Activated CD4-positive, alpha-beta T cell treated with anti-CD3 and anti-CD28 coated beads, Interleukin-2, amount 10 ng/mL, durations not matched to agents 24 days and 14 days (primary cell): ENCODE data around the gene ECT2L. TPM values are rescaled to one million over a fixed set of nuclear protein-coding genes. Genes with fewer than 3 reads are reported as not detected.
"Not testable (repeated sequence)": the region's sequence is repeated elsewhere in the genome, so short reads cannot be mapped to it uniquely, and the experiment has no call there.

Experiments used
- DNase-seq: peaks from one replicate; pipeline ENCODE4 v3.0.0; 2022
- H3K27ac Mint-ChIP-seq: one replicate; pipeline ENCODE4 v1.8.0; 2022; ENCODE audit warnings: mild to moderate bottlenecking, mixed read lengths
- H3K27me3 Mint-ChIP-seq: one replicate; pipeline ENCODE4 v1.8.0; 2022; ENCODE audit warnings: mixed read lengths
- H3K36me3 Mint-ChIP-seq: one replicate; pipeline ENCODE4 v1.8.0; 2022; ENCODE audit warnings: low read depth, mild to moderate bottlenecking, mixed read lengths
- H3K4me1 Mint-ChIP-seq: one replicate; pipeline ENCODE4 v1.8.0; 2021; ENCODE audit warnings: mixed read lengths
- H3K4me3 Mint-ChIP-seq: one replicate; pipeline ENCODE4 v1.8.0; 2022; ENCODE audit warnings: mild to moderate bottlenecking, moderate library complexity, mixed read lengths
- H3K9me3 Mint-ChIP-seq: one replicate; pipeline ENCODE4 v1.8.0; 2021; ENCODE audit warnings: mixed read lengths
- intact Hi-C: fragments of 100-400 bp; cut with micrococcal nuclease; formaldehyde crosslinking; loops from one replicate; pipeline ENCODE4 v1.15.1; 2023
- total RNA-seq: library from RNA; stranded (reverse); gene quantifications from 2 replicates; pipeline ENCODE4 v1.2.3, GENCODE V29; 2022

Gene ECT2L
- total RNA-seq, 1 donor from 2014 or later, result not detected

- Mint-ChIP-seq H3K36me3 (peaks cover 47% of the 10 kb centered on the region), H3K27me3 (no peaks in the 10 kb centered on the region), H3K9me3 (no peaks in the 10 kb centered on the region), H3K27ac (no peak overlapping the region), H3K4me3 (no peak overlapping the region), H3K4me1 (no peaks in the 10 kb centered on the region)
- no peak for DNase-seq
- intact Hi-C loops, result no loop called here
These were observed 111.3 kb downstream of the ECT2L start for GRCh38 chr6:138907167-138907566.

GRCh38 chr6:138909511-138909910, 113.6 kb downstream of the ECT2L start:
- Mint-ChIP-seq H3K4me3 (no peak overlapping the region), H3K27ac (no peak overlapping the region), H3K4me1 (no peaks in the 10 kb centered on the region), H3K27me3 (no peaks in the 10 kb centered on the region), H3K9me3 (no peaks in the 10 kb centered on the region), H3K36me3 (peaks cover 52% of the 10 kb centered on the region)
- intact Hi-C loops, result no loop called here
- DNase-seq, result no peak

- no peaks in the 10 kb centered on the region for H3K27me3 Mint-ChIP-seq
- peaks cover 54% of the 10 kb centered on the region for H3K36me3 Mint-ChIP-seq
- no peak overlapping the region for H3K4me3 Mint-ChIP-seq
- intact Hi-C loops, result no loop called here
- no peak for DNase-seq
- no peaks in the 10 kb centered on the region for H3K4me1 Mint-ChIP-seq
- no peak overlapping the region for H3K27ac Mint-ChIP-seq
- H3K9me3 Mint-ChIP-seq, result no peaks in the 10 kb centered on the region
These were observed 114.1 kb downstream of the ECT2L start for GRCh38 chr6:138909975-138910374.

GRCh38 chr6:138912308-138912707, 116.4 kb downstream of the ECT2L start:
- Mint-ChIP-seq H3K9me3 (no peaks in the 10 kb centered on the region), H3K36me3 (peaks cover 54% of the 10 kb centered on the region), H3K4me1 (no peaks in the 10 kb centered on the region), H3K27me3 (no peaks in the 10 kb centered on the region), H3K4me3 (no peak overlapping the region), H3K27ac (no peak overlapping the region)
- intact Hi-C loops, result no loop called here
- no peak for DNase-seq

- intact Hi-C loops, result no loop called here
- no peak overlapping the region for H3K27ac Mint-ChIP-seq
- no peak overlapping the region for H3K4me3 Mint-ChIP-seq
- no peak for DNase-seq
- H3K4me1 Mint-ChIP-seq, result no peaks in the 10 kb centered on the region
- H3K36me3 Mint-ChIP-seq, result peaks cover 52% of the 10 kb centered on the region
- no peaks in the 10 kb centered on the region for H3K9me3 Mint-ChIP-seq
- H3K27me3 Mint-ChIP-seq, result no peaks in the 10 kb centered on the region
These were observed 118.8 kb downstream of the ECT2L start for GRCh38 chr6:138914701-138915100.

- peaks cover 1% of the 10 kb centered on the region for H3K4me1 Mint-ChIP-seq
- intact Hi-C loops, result no loop called here
- no peak overlapping the region for H3K4me3 Mint-ChIP-seq
- peaks cover 25% of the 10 kb centered on the region for H3K36me3 Mint-ChIP-seq
- H3K9me3 Mint-ChIP-seq, result no peaks in the 10 kb centered on the region
- no peak overlapping the region for H3K27ac Mint-ChIP-seq
- DNase-seq, result no peak
- no peaks in the 10 kb centered on the region for H3K27me3 Mint-ChIP-seq
These were observed 125.0 kb downstream of the ECT2L start for GRCh38 chr6:138920906-138921305.

- H3K27me3 Mint-ChIP-seq, result no peaks in the 10 kb centered on the region
- intact Hi-C loops, result no loop called here
- H3K4me1 Mint-ChIP-seq, result peaks cover 1% of the 10 kb centered on the region
- no peaks in the 10 kb centered on the region for H3K9me3 Mint-ChIP-seq
- no peak overlapping the region for H3K4me3 Mint-ChIP-seq
- H3K27ac Mint-ChIP-seq, result no peak overlapping the region
- no peak for DNase-seq
- H3K36me3 Mint-ChIP-seq, result peaks cover 24% of the 10 kb centered on the region
These were observed 127.7 kb downstream of the ECT2L start for GRCh38 chr6:138923561-138923960.

- DNase-seq, result no peak
These were observed 129.9 kb downstream of the ECT2L start for GRCh38 chr6:138925806-138926205.

GRCh38 chr6:138926579-138926978, 130.7 kb downstream of the ECT2L start:
- Mint-ChIP-seq H3K9me3 (no peaks in the 10 kb centered on the region), H3K27me3 (no peaks in the 10 kb centered on the region), H3K27ac (no peak overlapping the region), H3K4me1 (peaks cover 4% of the 10 kb centered on the region), H3K36me3 (peaks cover 18% of the 10 kb centered on the region), H3K4me3 (no peak overlapping the region)
- no peak for DNase-seq
- intact Hi-C loops, result no loop called here

More at GRCh38 chr6:138925806-138926205, 129.9 kb downstream of the ECT2L start:
- no peak overlapping the region for H3K4me3 Mint-ChIP-seq
- H3K36me3 Mint-ChIP-seq, result peaks cover 20% of the 10 kb centered on the region
- H3K9me3 Mint-ChIP-seq, result no peaks in the 10 kb centered on the region
- H3K27ac Mint-ChIP-seq, result no peak overlapping the region
- intact Hi-C loops, result no loop called here
- peaks cover 1% of the 10 kb centered on the region for H3K4me1 Mint-ChIP-seq
- no peaks in the 10 kb centered on the region for H3K27me3 Mint-ChIP-seq

GRCh38 chr6:138931660-138932059, 135.8 kb downstream of the ECT2L start:
- no peak for DNase-seq
- peaks cover 3% of the 10 kb centered on the region for H3K9me3 Mint-ChIP-seq
- H3K27ac Mint-ChIP-seq, result no peak overlapping the region
- H3K4me3 Mint-ChIP-seq, result no peak overlapping the region
- H3K27me3 Mint-ChIP-seq, result no peaks in the 10 kb centered on the region
- peaks cover 8% of the 10 kb centered on the region for H3K4me1 Mint-ChIP-seq
- intact Hi-C loops, result no loop called here
- peaks cover 25% of the 10 kb centered on the region for H3K36me3 Mint-ChIP-seq

- H3K9me3 Mint-ChIP-seq, H3K27me3 Mint-ChIP-seq, H3K4me3 Mint-ChIP-seq, H3K27ac Mint-ChIP-seq, H3K4me1 Mint-ChIP-seq, DNase-seq, intact Hi-C loops: not testable (repeated sequence)
- H3K36me3 Mint-ChIP-seq, result peaks cover 45% of the 10 kb centered on the region
These were observed 141.0 kb downstream of the ECT2L start for GRCh38 chr6:138936873-138937272.

- Mint-ChIP-seq H3K36me3 (peaks cover 58% of the 10 kb centered on the region), H3K4me1 (peaks cover 33% of the 10 kb centered on the region), H3K27me3 (peaks cover 2% of the 10 kb centered on the region), H3K9me3 (peaks cover 4% of the 10 kb centered on the region), H3K27ac (no peak overlapping the region), H3K4me3 (no peak overlapping the region)
- intact Hi-C loops, result no loop called here
- DNase-seq, result no peak
These were observed 147.3 kb downstream of the ECT2L start for GRCh38 chr6:138943089-138943625.

GRCh38 chr6:138944412-138944811, 148.5 kb downstream of the ECT2L start:
- H3K9me3 Mint-ChIP-seq, result peaks cover 5% of the 10 kb centered on the region
- DNase-seq, result peak; percentile 69
- peaks cover 40% of the 10 kb centered on the region for H3K4me1 Mint-ChIP-seq
- H3K27me3 Mint-ChIP-seq, result peaks cover 2% of the 10 kb centered on the region
- no peak overlapping the region for H3K4me3 Mint-ChIP-seq
- peaks cover 51% of the 10 kb centered on the region for H3K36me3 Mint-ChIP-seq
- H3K27ac Mint-ChIP-seq, result peak overlapping the region; percentile 45
- intact Hi-C loops, result loop anchor here (1.0 kb wide), 1 partner anchor 44 kb away; the partner anchor contains the start of gene REPS1

GRCh38 chr6:138945354-138945753, 149.5 kb downstream of the ECT2L start:
- intact Hi-C loops, result no loop called here
- Mint-ChIP-seq H3K9me3 (peaks cover 5% of the 10 kb centered on the region), H3K4me1 (peaks cover 44% of the 10 kb centered on the region), H3K4me3 (no peak overlapping the region), H3K36me3 (peaks cover 46% of the 10 kb centered on the region), H3K27ac (no peak overlapping the region), H3K27me3 (peaks cover 2% of the 10 kb centered on the region)
- peak; percentile 57 for DNase-seq

- peaks cover 2% of the 10 kb centered on the region for H3K27me3 Mint-ChIP-seq
- no peak for DNase-seq
- no peak overlapping the region for H3K4me3 Mint-ChIP-seq
- H3K9me3 Mint-ChIP-seq, result peaks cover 5% of the 10 kb centered on the region
- H3K36me3 Mint-ChIP-seq, result peaks cover 35% of the 10 kb centered on the region
- H3K4me1 Mint-ChIP-seq, result peaks cover 49% of the 10 kb centered on the region
- H3K27ac Mint-ChIP-seq, result peak overlapping the region; percentile 72
- intact Hi-C loops, result loop anchor here (2.0 kb wide), 1 partner anchor 23 kb away; no protein-coding TSS in a partner anchor
These were observed 152.1 kb downstream of the ECT2L start for GRCh38 chr6:138948004-138948403.
